Motor neuron (in vitro differentiated cells): Measurements from ENCODE around the gene UBE4B. TPM values are rescaled to one million over a fixed set of nuclear protein-coding genes. Genes with fewer than 3 reads are reported as not detected.

Experiments
- ATAC-seq, 8 experiments: fragments of 200-7000 bp; cut with Tn5 transposase; replicated peaks in 6 of 8; 2 replicates each; pipeline ENCODE4 v1.8.0; 2021; ENCODE audit warnings: mild to moderate bottlenecking in 8 of 8, moderate library complexity in 8 of 8
- H3K27ac ChIP-seq, 2 donors: fragments of 250-450 bp; sonication (Bioruptor Pico); 2 replicates each; pipeline ENCODE4 v1.9.0; 2021; ENCODE audit warnings: antibody characterized with exemption in 2 of 2, mild to moderate bottlenecking in 2 of 2, moderate library complexity in 1 of 2
- H3K4me1 ChIP-seq, 2 donors: fragments of 250-450 bp; sonication (Bioruptor Pico); replicated peaks in 1 of 2; 2 replicates each; pipeline ENCODE4 v1.6.1; 2021; ENCODE audit warnings: antibody characterized with exemption in 2 of 2, mild to moderate bottlenecking in 2 of 2, moderate library complexity in 1 of 2
- H3K4me3 ChIP-seq, 5 donors: fragments of 250-450 bp; sonication (Bioruptor Pico); 2 replicates each; pipeline ENCODE4 v1.9.0; 2021; ENCODE audit warnings: antibody characterized with exemption in 5 of 5, mild to moderate bottlenecking in 5 of 5, moderate library complexity in 4 of 5
- WGBS, 10 experiments: fragments of 450-650 bp; shearing (Covaris generic); methylation state at CpG; one replicate each; pipeline ENCODE4 v1.0.0; 2022; 5-methylcytosine and 5-hydroxymethylcytosine counted together
- in situ Hi-C, 9 experiments: fragments of 400-800 bp; cut with MboI; loops; one replicate each; pipeline ENCODE4 v1.15.0; 2021; ENCODE audit warnings: low sequenced_read_pairs in 9 of 9, low pct_unique_long_range_greater_than_20kb in 2 of 9; ENCODE audit not compliant: unreplicated experiment in 9 of 9
- total RNA-seq, 8 experiments: library from RNA; unstranded; fragments of 300-600 nt; gene quantifications; 2 replicates each; pipeline versions ENCODE4 v1.2.3 to v1.2.4, GENCODE V29; 2022

Gene UBE4B
- total RNA-seq, 8 experiments from 2014 or later, result 27.8 to 57.8 (median 44.6) TPM

DNA sequence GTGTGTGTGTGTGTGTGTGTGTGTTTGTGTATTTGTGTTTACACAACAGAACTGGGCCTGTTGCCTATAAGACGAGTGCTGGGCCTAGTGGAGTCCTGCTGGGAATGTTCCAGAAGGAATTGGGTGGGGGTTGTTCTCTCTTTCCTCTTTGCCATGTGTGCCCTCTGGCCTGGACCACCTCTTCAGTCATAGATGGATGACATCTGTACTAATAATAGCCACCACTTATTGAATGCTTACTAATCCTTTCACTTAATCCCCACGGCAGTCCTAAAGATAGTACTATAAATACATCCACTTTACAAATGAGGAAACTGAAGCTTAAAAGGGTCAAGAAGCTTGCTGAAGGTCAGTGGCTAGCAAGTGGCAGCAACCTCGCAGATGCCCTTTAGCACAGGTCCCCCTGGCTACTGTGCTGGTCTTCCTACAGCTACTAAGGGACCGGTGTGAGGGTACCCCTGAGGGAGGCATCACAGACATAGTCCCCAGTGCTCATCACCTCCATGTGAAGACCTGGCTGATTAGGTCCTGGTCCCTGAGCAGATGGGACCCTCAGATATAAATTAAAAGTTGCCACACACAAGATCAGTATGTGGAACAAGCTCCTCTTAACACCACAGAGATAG, 122.4 kb downstream of the UBE4B start:
- WGBS, 10 experiments, result 54 to 94% (median 71%) methylated on average over 2 to 4 of the region's 4 CpGs; no CpG with 5 or more reads in 3 of the 10 experiments
- no peak overlapping the region for H3K4me3 ChIP-seq
- peak in 6 of 8 experiments; percentile 66 to 96 (median 94) for ATAC-seq
- peak overlapping the region in 1 of 2 donors; percentile 31 for H3K27ac ChIP-seq
- H3K4me1 ChIP-seq, result peaks cover 7 to 8% of the 10 kb centered on the region in 2 donors
- in situ Hi-C loops, result no loop called here

DNA sequence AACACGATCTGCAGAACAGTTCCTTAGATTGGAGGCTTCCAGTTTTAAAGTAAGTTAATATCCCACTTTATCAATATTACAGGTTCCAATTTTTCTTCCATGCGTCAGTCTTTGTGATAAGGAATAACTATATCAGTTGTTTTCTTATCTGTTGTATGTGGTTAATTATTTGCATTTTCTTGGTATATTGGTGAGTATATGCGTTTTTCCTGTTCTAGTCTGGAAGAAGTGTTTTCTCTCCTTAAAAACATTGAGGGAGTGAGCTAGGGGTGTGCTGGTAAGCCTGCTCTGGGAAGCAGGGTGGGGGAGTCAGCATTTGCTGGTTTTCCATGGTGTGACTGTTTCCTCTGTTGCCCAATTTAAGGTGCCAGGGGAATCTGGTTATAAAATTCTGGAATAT, 127.4 kb downstream of the UBE4B start:
- in situ Hi-C loops, result no loop called here
- no peak for ATAC-seq
- H3K27ac ChIP-seq, result no peak overlapping the region
- no peak overlapping the region for H3K4me3 ChIP-seq
- 83 to 100% (median 95%) methylated on average over 1 to 3 of the region's 3 CpGs; no CpG with 5 or more reads in 1 of the 10 experiments for WGBS, 10 experiments
- H3K4me1 ChIP-seq, result peaks cover 19 to 20% of the 10 kb centered on the region in 2 donors

DNA sequence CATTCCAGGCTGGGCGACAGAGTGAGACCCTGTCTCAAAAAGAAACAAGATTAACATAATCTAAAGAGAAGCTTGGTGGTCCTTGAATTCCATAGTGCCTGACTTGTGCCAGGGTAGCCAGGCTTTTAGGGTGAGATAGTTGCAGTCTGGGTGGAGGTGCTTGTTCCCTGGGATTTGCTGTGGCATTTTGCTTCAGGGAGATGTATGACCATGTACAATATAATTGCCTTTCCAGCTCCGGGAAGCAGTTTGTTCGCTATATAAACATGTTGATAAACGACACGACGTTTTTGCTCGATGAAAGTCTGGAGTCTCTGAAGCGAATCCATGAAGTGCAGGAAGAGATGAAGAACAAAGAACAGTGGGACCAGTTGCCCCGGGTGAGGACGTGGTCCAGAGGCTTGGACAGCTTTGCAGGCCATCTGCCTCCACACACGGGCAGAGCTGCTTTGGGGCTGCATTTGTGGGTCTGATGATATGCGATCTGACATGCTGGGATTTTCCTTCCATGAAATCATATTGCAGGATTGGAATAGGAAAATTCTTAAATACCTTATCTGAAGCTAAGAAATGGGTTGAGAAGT, 128.2 kb downstream of the UBE4B start:
- ATAC-seq, result peak in 6 of 8 experiments; percentile 32 to 93 (median 73)
- WGBS, 10 experiments, result 23 to 100% (median 59%) methylated on average over 1 to 12 of the region's 12 CpGs; no CpG with 5 or more reads in 1 of the 10 experiments
- H3K27ac ChIP-seq, result peak overlapping the region; percentile 48 to 65
- in situ Hi-C loops, result no loop called here
- peaks cover 16 to 17% of the 10 kb centered on the region in 2 donors for H3K4me1 ChIP-seq
- no peak overlapping the region for H3K4me3 ChIP-seq

DNA sequence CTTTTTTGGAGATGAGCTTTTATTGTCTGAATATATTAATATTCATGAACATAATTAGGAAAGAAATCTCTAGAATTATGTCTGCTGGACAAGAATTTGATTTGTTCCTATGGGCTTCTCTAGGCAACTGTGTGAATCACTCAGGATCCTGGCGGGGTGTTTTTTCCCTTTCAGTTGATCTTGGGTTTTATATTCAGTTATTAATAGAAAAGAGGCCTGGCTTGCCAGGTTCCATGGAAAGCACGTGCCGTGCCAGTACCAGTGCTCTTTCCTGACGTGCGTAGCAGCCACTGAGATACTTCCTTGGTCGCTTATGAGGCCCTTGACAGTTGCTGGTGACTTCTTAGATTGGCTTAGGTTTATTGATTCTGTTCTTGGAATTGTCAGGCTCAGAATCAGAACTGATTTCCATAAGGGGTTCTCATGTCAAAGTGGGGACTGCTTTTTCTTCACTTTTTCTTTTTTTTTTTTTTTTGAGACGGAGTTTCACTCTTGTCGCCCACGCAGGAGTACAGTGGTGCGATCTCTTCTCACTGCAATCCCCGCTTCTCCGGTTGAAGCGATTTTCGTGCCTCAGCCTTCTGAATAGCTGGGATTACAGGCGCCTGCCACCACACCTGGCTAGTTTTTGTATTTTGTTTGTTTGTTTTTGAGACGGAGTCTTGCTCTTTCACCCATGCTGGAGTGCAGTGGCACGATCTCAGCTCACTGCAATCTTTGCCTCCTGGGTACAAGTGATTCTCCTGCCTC, 129.0 kb downstream of the UBE4B start:
- WGBS, 10 experiments, result 73 to 95% (median 87%) methylated on average over 5 to 17 of the region's 17 CpGs
- Histone ChIP-seq H3K27ac (peak overlapping the region; percentile 12 to 65), H3K4me3 (no peak overlapping the region), H3K4me1 (peaks cover 16 to 17% of the 10 kb centered on the region in 2 donors)
- peak in 4 of 8 experiments; percentile 16 to 57 (median 29) for ATAC-seq
- in situ Hi-C loops, result no loop called here

DNA sequence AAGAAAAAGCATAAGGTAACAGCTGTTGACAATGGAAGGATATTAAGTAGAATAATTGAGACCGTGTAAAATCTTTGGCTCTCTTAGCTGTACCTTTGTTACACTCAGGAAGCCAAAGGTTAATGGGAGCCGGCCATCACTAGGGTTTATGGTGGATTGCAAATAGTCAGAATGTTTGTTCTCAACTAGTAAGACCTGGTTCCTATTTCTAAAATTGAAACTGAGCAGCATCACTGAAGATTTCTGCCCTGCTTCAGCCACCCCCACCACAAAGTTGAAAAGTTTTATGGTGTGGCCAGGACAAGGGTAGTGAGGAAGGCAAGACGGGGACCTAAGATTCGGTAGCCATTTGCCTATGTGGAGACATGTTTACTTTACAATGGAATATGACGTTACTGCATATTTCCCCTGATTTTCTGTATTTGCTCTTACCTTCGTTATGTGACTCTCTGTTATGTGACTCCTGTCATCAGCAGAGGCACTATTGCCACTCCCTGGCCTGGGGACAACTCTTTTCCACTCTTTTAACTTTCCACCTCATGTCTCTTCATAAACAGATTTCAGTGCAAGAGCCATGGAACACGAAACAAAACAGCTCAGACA, 136.3 kb downstream of the UBE4B start:
- in situ Hi-C loops, result no loop called here
- ATAC-seq, result no peak
- H3K27ac ChIP-seq, result peak overlapping the region in 1 of 2 donors; percentile 12
- no peak overlapping the region for H3K4me3 ChIP-seq
- H3K4me1 ChIP-seq, result peaks cover 0 to 21% of the 10 kb centered on the region in 2 donors
- WGBS, 10 experiments, result 44 to 100% (median 92%) methylated on average over 2 to 7 of the region's 7 CpGs

DNA sequence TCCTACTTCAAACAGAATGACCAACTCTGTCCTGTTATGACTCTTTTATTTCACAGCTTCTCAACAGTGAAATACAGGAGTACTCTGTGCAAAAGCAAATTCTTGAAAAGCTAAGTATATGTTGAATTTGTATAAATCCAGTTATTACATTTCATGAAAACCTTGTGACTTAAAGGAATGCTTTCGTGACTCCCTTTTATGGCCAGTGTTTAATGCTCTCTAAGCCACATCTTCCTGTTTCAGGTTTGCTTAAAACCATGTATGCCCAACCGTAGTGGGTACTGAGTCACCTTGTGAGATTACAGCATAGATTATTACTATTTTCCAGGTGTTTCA, 137.4 kb downstream of the UBE4B start:
- no peak overlapping the region for H3K27ac ChIP-seq
- ATAC-seq, result no peak
- no peak overlapping the region for H3K4me3 ChIP-seq
- 64 to 100% (median 90%) methylated on average over 1 to 2 of the region's 2 CpGs; no CpG with 5 or more reads in 1 of the 10 experiments for WGBS, 10 experiments
- peaks cover 0 to 21% of the 10 kb centered on the region in 2 donors for H3K4me1 ChIP-seq
- in situ Hi-C loops, result no loop called here

DNA sequence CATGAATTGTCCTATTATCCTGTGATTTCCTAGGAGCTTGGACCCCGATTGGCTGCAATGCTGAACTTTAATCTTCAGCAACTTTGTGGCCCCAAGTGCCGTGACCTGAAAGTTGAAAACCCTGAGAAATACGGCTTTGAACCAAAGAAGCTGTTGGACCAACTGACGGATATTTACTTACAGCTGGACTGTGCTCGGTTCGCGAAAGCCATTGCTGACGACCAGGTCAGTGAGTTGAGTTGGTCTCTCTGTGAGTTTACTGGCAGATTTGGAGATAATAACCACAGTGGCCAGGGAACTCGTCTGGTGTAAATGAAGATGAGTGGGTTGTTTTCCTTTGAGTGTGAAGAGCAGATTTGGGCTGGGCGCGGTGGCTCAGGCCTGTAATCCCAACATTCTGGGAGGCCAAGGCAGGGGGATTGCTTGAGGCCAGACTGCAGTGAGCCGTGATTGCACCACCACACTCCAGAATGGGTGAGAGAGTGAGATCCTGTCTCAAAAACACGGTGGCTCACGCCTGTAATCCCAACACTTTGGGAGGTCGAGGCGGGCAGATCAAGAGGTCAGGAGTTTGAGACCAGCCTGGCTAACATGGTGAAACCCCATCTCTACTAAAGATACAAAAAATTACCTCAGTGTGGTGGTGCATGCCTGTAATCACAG, 138.5 kb downstream of the UBE4B start:
- peak in 1 of 8 experiments; percentile 20 for ATAC-seq
- 8 to 100% (median 81%) methylated on average over 1 to 14 of the region's 16 CpGs for WGBS, 10 experiments
- peak overlapping the region in 1 of 2 donors; percentile 27 for H3K27ac ChIP-seq

DNA sequence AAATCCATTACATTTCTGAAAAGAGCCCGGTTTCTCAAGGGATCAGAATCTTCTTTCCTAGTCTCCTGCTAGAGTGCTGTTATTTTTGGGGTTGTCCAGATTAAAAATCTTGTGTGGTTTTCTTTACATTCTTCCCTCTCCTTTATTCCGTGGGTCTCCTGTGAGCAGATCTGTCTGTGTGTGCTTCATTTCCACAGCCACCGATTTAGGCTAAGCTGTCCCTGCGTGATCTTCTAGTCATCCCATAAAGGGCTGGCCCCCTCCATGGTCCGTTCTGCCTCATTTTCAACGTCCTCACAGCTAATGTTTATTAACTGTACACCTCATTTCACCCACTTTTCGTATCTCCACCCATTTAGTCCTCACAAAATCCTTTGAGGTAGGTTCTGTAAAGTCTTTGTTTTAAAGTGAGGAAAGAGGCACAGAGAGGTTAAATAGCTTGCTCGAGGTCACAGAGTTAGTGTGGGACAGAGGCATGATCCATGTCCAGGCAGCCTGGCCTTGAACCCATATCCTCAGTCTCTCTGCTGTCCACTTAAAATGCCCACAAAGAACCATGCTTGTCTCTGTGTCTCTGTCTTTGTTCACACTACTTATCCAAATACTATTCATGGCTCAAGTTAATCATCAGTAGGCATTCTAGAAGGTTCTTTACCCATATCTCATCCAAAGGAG, 139.4 kb downstream of the UBE4B start:
- in situ Hi-C loops, result no loop called here
- H3K4me3 ChIP-seq, result no peak overlapping the region
- 71 to 100% (median 86%) methylated on average over 1 to 8 of the region's 8 CpGs for WGBS, 10 experiments
- ATAC-seq, result no peak
- H3K27ac ChIP-seq, result no peak overlapping the region
- H3K4me1 ChIP-seq, result peaks cover 0 to 22% of the 10 kb centered on the region in 2 donors

More for the DNA sequence above, 138.5 kb downstream of the UBE4B start:
- in situ Hi-C loops, result no loop called here
- Histone ChIP-seq H3K4me3 (no peak overlapping the region), H3K4me1 (peaks cover 0 to 21% of the 10 kb centered on the region in 2 donors)

DNA sequence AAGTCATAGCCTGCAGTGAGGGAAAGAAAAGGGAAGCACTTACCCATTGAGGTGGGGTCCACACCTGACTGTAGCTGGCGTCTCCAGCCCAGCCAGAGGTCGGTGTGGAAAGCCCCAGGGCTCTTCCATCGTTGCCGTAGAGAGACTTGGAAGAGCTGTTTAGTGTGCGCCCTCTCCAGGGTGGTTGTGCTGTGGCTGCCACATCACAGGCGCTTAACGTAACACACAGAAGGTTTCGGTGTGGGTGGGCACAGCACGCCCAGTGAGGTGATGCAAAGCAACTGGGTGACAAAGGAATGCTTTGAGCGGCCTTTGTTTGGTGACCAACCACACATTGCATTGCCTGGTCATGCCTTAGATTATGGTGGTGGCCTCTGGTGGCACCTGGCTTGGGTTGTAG, 140.8 kb downstream of the UBE4B start:
- 86 to 100% (median 95%) methylated on average over 1 to 8 of the region's 10 CpGs; no CpG with 5 or more reads in 5 of the 10 experiments for WGBS, 10 experiments

DNA sequence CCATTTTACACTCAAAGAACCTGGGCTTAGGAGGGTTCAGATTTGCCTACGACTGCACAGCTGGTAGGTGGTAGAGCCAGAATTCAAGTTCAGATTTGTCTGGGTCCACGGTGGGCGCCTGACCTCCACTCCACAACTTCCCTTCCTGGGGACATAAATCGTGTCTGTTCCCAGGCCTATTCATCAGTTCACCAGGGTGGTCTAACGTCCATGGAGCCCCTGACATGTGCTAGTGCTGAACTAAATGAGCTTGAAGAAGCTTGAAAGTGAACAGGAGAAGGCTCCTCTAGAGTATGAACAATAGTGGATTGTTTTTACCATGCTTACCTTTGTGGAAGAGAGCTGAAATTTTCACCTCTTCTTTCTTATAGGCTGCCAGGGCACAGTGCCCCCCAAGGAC, 145.1 kb downstream of the UBE4B start:
- 8 to 100% (median 35%) methylated on average over 1 to 5 of the region's 5 CpGs; no CpG with 5 or more reads in 2 of the 10 experiments for WGBS, 10 experiments
- peak overlapping the region in 1 of 5 donors; percentile 10 for H3K4me3 ChIP-seq
- in situ Hi-C loops, result no loop called here
- H3K27ac ChIP-seq, result peak overlapping the region; percentile 85 to 87
- ATAC-seq, result peak in 1 of 8 experiments; percentile 24
- H3K4me1 ChIP-seq, result peaks cover 38 to 42% of the 10 kb centered on the region in 2 donors

More for the DNA sequence above, 140.8 kb downstream of the UBE4B start:
- ATAC-seq, result no peak
- H3K27ac ChIP-seq, result no peak overlapping the region
- H3K4me3 ChIP-seq, result no peak overlapping the region
- in situ Hi-C loops, result no loop called here
- peaks cover 13 to 36% of the 10 kb centered on the region in 2 donors for H3K4me1 ChIP-seq

DNA sequence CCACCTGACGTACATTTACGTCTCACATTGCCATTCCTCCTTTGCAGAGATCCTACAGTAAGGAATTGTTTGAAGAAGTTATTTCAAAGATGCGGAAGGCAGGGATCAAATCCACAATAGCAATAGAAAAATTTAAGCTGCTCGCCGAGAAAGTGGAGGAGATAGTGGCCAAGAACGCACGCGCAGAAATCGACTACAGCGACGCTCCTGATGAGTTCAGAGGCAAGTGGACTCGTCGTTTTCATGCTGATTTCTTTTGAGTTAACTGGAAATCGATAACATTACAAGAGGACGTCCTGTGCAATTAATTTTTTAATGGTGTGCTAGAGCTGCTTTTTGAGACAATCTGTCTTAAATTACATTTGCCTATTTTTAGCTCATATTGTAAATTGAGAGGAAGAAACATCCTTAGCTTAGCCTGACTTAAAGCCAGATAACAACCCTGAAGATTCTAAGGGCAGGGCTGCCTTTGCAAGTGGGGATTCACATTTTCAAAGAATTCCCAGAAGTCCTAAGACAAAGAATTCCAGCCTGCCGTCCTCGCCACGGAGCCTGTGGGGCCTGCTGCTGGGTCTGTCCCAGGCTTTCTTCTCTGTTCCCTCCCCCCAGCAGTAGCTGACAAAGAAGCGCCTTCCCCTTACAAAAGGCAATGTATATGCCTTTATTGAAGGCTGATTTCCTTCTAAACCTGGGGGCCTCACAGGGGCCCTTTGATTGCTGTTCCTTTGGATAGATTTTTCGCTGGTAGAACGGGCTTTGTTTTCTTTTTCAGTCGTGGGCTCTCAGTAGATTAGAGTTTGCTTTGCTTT, 146.0 kb downstream of the UBE4B start:
- ATAC-seq, result peak in 7 of 8 experiments; percentile 39 to 81 (median 80)
- WGBS, 10 experiments, result 0 to 53% (median 24%) methylated on average over 1 to 22 of the region's 22 CpGs
- Histone ChIP-seq H3K27ac (peak overlapping the region; percentile 85 to 87), H3K4me3 (peak overlapping the region; percentile 4 to 24 (median 10)), H3K4me1 (peaks cover 38 to 42% of the 10 kb centered on the region in 2 donors)
- in situ Hi-C loops, result no loop called here
